Measurements from ENCODE around the gene PTPN4.

GRCh38 chr2:119950966-119951365 lies 191.2 kb downstream of the PTPN4 start:
- TF ChIP-seq CTCF (IDR thresholded peaks at IDR 0.05; ENCODE audit: poor library complexity, severe bottlenecking) (no peak), SMC3 (conservative IDR thresholded peaks at IDR 0.05; ENCODE audit: poor library complexity) (no peak), POLR2AphosphoS5 (IDR thresholded peaks at IDR 0.05) (no peak), EZH2 (IDR thresholded peaks at IDR 0.05; ENCODE audit: borderline replicate concordance, insufficient read depth, low read length, poor library complexity, severe bottlenecking) (no peak), EP300 (conservative IDR thresholded peaks at IDR 0.05; ENCODE audit: poor library complexity, severe bottlenecking) (no peak), RAD21 (conservative IDR thresholded peaks at IDR 0.05) (no peak), TAF1 (IDR thresholded peaks at IDR 0.05; ENCODE audit: low read depth) (no peak), REST (IDR thresholded peaks at IDR 0.05; ENCODE audit: borderline replicate concordance) (no peak)

Data from neural cell (in vitro differentiated cells).